Measurements from ENCODE around the gene SGMS1.

Gene SGMS1

GRCh38 chr10:50603151-50603850, 20.5 kb downstream of the SGMS1 start:
- no peak for TF ChIP-seq CTCF (IDR thresholded peaks at IDR 0.05; ENCODE audit: extremely low read depth, missing control alignments)
- no peak for DNase-seq (ENCODE audit: low spot score)

- no peak for TF ChIP-seq CTCF (IDR thresholded peaks at IDR 0.05; ENCODE audit: extremely low read depth, missing control alignments)
- DNase-seq (ENCODE audit: low spot score), result no peak
Observed at GRCh38 chr10:50601974-50602373, 21.8 kb downstream of the SGMS1 start.

- no peak for TF ChIP-seq CTCF (IDR thresholded peaks at IDR 0.05; ENCODE audit: extremely low read depth, missing control alignments)
- DNase-seq (ENCODE audit: low spot score), result no peak
Observed at GRCh38 chr10:50600831-50601477, 22.8 kb downstream of the SGMS1 start.

- DNase-seq (ENCODE audit: low spot score), result no peak
- TF ChIP-seq CTCF (IDR thresholded peaks at IDR 0.05; ENCODE audit: extremely low read depth, missing control alignments), result no peak
Observed at GRCh38 chr10:50600286-50600685, 23.5 kb downstream of the SGMS1 start.

- no peak for TF ChIP-seq CTCF (IDR thresholded peaks at IDR 0.05; ENCODE audit: extremely low read depth, missing control alignments)
Observed at GRCh38 chr10:50596897-50597296, 26.9 kb downstream of the SGMS1 start.

GRCh38 chr10:50596456-50596855, 27.3 kb downstream of the SGMS1 start:
- TF ChIP-seq CTCF (IDR thresholded peaks at IDR 0.05; ENCODE audit: extremely low read depth, missing control alignments), result no peak
- no peak for DNase-seq (ENCODE audit: low spot score)

More at GRCh38 chr10:50596897-50597296, 26.9 kb downstream of the SGMS1 start:
- DNase-seq (ENCODE audit: low spot score), result no peak

GRCh38 chr10:50595785-50596184, 28.0 kb downstream of the SGMS1 start:
- no peak for TF ChIP-seq CTCF (IDR thresholded peaks at IDR 0.05; ENCODE audit: extremely low read depth, missing control alignments)
- DNase-seq (ENCODE audit: low spot score), result no peak

Data from GM20000 (cell line).